D721Med (cell line): ENCODE results near the gene PSMD9.
"Not testable (repeated sequence)": the region's sequence is repeated elsewhere in the genome, so short reads cannot be mapped to it uniquely, and the experiment has no call there.

Source experiments
- DNase-seq: peaks from one replicate; pipeline ENCODE4 v3.0.0; 2011; ENCODE audit warnings: low spot score; ENCODE audit not compliant: insufficient read length
- FAIRE-seq: peaks from 2 replicates; lab custom pipeline; 2011; peaks lifted over from hg19 to GRCh38; lab: Jason Lieb, UNC
- TF ChIP-seq, protein P1 (sequence below): IDR thresholded peaks from 2 replicates; pipeline ENCODE4 v1.5.1; 2012; ENCODE audit warnings: mild to moderate bottlenecking, control low read depth; ENCODE audit not compliant: insufficient read depth; ENCODE audit errors: missing control alignments

Gene PSMD9

DNA sequence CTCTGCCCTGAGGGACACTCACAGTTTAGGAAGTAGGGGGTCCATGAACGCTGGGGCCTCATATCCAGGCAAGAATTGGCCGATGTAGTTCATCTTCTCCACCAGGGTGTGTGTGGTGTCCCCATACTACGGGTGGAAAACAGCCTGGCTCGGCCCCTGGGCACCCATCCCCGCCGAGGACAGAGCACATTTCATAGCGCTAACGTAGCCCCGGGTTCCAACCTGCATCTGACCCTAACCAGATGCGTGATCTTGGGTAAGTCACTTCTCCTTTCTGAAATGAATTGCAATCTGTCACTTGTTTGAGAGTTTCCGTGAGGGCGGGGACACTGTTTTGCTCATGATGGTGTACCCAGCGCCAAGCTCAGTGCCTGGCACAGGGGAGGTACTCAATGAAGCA is 38.9 kb upstream of the PSMD9 start:
- TF ChIP-seq, protein P1, sequence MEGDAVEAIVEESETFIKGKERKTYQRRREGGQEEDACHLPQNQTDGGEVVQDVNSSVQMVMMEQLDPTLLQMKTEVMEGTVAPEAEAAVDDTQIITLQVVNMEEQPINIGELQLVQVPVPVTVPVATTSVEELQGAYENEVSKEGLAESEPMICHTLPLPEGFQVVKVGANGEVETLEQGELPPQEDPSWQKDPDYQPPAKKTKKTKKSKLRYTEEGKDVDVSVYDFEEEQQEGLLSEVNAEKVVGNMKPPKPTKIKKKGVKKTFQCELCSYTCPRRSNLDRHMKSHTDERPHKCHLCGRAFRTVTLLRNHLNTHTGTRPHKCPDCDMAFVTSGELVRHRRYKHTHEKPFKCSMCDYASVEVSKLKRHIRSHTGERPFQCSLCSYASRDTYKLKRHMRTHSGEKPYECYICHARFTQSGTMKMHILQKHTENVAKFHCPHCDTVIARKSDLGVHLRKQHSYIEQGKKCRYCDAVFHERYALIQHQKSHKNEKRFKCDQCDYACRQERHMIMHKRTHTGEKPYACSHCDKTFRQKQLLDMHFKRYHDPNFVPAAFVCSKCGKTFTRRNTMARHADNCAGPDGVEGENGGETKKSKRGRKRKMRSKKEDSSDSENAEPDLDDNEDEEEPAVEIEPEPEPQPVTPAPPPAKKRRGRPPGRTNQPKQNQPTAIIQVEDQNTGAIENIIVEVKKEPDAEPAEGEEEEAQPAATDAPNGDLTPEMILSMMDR, result no peak
- DNase-seq (no peak), FAIRE-seq (no peak)

DNA sequence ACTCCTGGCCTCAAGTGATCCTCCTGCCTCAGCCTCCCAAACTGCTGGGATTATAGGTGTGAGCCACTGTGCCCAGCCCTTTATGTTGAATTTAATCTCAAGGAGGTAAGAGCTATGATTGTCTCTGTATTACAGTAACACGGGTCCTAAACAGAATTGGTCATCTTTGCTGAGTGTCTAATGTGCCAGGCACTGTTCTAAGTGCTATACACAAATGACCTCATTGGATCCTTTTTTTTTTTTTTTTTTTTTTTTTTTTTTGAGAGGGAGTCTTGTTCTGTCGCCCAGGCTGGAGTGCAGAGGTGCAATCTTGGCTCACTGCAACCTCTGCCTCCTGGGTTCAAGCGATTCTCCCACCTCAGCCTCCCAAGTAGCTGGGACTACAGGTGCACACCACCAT is 36.2 kb upstream of the PSMD9 start:
- DNase-seq, FAIRE-seq: not testable (repeated sequence)

DNA sequence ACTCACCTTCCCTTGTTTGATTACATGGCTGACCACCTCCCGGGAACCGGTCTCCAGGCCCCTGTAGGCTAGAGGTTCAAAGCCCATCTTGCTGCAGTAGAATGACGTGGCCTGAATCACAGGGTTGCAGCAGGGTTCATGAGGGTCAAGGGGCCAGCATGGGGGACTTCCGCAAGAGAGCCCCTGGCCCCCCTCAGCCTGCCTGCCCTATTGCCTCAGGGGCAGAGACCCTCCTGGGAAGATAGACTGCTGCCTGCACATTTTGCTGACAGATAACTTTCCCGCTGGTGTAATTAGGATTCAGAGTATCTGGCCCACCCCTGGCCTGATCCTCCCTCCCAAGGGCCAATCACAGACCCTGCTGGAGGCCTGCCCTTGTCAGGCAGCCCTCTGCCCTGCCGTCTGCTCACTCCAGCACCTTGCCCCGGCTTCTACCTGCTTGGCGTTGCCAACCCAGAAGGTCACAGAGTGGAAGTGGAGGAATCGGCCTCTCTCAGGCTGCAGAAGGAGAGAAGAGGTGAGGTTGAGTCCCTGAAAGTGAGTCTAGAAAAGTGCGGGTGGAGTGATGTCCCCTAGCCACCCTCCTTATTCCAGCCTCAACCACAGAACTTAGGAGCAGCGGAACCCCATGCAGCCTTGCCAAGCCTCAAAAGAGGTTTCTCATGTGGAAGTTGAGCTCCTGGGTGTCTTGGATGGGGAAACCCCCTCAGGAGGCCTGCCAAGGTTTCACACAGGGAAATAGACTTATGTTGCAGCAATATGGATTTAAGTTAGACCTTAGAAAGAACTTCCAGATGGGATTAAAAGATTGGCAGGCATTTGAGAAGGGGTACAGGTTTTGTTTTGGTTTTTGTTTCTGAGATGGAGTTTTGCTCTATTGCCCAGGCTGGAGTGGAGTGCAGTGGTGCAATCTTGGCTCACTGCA is 31.0 kb upstream of the PSMD9 start:
- DNase-seq (no peak), FAIRE-seq (no peak)
- TF ChIP-seq, protein P1, result no peak

DNA sequence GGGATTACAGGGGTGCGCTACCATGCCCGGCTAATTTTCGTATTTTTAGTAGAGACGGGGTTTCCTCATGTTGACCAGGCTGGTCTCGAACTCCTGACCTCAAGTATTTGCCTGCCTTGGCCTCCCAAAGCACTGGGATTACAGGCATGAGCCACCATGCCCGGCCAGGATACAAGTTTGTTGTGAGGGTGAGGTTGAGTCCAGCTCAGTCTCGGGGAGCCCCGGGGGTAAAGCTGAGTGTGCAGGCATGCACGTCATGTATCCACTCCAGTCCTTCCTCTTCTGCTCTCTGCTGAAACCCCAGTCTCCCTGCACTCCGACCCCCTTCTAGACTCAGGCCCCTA is 30.3 kb upstream of the PSMD9 start:
- TF ChIP-seq, protein P1, result no peak
- no peak for DNase-seq
- no peak for FAIRE-seq

DNA sequence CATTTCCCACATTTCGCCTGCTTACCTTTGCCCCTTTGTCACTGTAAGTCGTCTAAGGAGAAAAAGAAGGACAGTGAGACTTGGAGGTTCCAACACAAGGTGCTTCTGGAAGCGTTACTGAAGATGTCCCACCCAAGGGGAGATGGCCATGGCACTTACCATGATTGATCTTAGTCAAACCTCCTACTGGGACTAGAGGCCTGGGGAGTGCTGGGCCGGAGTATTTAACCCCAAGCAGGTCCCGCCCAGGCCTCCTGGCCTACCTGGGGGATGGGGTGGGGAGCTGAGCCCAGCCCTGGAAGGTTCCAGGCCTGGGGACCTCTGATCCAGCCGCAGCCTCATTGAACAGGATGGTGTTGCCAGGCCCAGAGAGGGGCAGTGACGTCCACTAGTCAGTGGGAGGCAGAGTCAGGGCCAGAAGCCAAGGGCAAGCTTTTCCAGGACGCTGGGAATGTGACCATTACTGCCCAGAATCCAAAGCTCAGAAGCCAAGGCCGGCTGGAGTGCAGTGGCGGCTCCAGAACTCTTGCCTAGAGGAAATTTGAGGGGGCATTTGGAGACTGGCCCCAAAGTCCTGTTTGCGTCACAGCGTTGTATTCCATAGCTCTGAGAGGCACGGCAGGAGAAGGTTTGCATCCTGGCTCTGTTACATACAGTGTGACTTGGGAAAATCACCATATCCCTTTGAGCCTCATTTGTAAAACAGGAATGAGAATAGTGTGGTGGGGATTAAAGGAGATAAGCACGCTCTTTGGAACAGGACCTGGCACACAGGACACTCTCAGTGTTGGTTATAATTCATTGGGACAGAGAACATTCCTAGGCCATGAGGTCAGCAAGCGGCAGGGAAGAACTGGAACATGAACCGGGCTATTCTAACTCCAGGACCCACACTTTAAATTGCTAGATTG is 29.7 kb upstream of the PSMD9 start, which contains the start of gene HPD:
TSS of gene HPD (minus strand) at position 198 of the 911 bp plus-strand sequence. CDS start at position 162, 36 bp downstream.
- TF ChIP-seq, protein P1, result no peak
- no peak for DNase-seq
- no peak for FAIRE-seq

DNA sequence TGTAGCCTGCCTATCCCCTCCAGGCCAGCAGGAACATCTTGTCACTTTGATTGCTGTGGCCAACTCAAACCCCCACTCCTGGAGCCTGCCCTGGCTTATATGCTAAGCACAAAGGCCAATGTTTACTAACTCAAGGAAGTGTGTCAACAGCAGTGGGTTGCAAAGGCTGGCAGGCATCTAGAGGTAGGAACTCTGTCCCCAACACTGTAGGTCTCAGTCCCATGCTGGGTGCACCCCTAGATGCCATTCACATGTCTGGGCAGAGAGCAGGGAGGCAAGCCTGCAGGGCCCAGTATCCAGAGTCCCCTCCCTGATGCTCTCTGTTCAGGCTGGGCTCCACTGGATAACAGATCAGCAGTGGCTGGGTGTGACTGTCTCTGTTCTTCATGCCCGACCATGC is 28.3 kb upstream of the PSMD9 start:
- FAIRE-seq, result no peak
- DNase-seq, result no peak
- TF ChIP-seq, protein P1, result no peak

DNA sequence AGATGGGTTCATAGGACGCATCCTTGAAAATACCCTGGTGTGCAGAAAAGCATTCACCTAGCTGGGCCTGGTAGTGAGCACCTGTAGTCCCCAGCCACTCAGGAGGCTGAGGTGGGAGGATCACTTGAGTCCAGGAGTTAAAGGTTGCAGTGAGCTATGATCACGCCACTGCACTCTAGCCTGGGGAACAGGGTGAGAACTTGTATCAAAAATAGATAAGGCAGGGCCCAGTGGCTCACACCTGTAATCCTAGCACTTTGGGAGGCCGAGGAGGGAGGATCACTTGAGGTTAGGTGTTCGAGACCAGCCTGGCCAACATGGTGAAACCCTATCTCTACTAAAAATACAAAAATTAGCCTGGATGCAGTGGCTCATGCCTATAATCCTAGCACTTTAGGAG is 27.9 kb upstream of the PSMD9 start:
- not testable (repeated sequence) for DNase-seq, FAIRE-seq
